H9 (cell line): ENCODE data around the gene PRICKLE3. TPM values are rescaled to one million over a fixed set of nuclear protein-coding genes. Genes with fewer than 3 reads are reported as not detected.

Experiments
- DNase-seq: peaks from one replicate; pipeline ENCODE4 v3.0.0-alpha.2; 2017
- H2AFZ ChIP-seq: one replicate; pipeline ENCODE4 v1.6.1; 2013; ENCODE audit warnings: mild to moderate bottlenecking, low read length, control low read depth, moderate library complexity
- H2AK5ac ChIP-seq: 2 replicates; pipeline ENCODE4 v1.6.1; 2013; ENCODE audit warnings: low read length, control low read depth, mixed read lengths; ENCODE audit not compliant: insufficient read length
- H2BK120ac ChIP-seq: one replicate; pipeline ENCODE4 v1.6.1; 2013; ENCODE audit warnings: low read depth, mild to moderate bottlenecking, low read length, control low read depth, inconsistent platforms; ENCODE audit not compliant: poor library complexity, severe bottlenecking
- H2BK12ac ChIP-seq: 2 replicates; pipeline ENCODE4 v1.6.1; 2013; ENCODE audit warnings: low read length, control low read depth, mixed read lengths, low read depth; ENCODE audit not compliant: insufficient read length
- H2BK15ac ChIP-seq: 2 replicates; pipeline ENCODE4 v1.6.1; 2013; ENCODE audit warnings: low read depth, low read length, control low read depth
- H2BK20ac ChIP-seq: one replicate; pipeline ENCODE4 v1.6.1; 2013; ENCODE audit warnings: low read depth, mild to moderate bottlenecking, low read length, control low read depth, inconsistent platforms; ENCODE audit not compliant: poor library complexity, severe bottlenecking
- H2BK5ac ChIP-seq: 2 replicates; pipeline ENCODE4 v1.6.1; 2013; ENCODE audit warnings: low read length, control low read depth, mixed read lengths; ENCODE audit not compliant: insufficient read length
- H3K14ac ChIP-seq: 2 replicates; pipeline ENCODE4 v1.6.1; 2013; ENCODE audit warnings: low read length, control low read depth; ENCODE audit not compliant: insufficient read depth
- H3K18ac ChIP-seq: 2 replicates; pipeline ENCODE4 v1.6.1; 2013; ENCODE audit warnings: low read depth, mild to moderate bottlenecking, mixed read lengths, low read length, control low read depth; ENCODE audit not compliant: insufficient read length
- H3K23ac ChIP-seq: 2 replicates; pipeline ENCODE4 v1.6.1; 2013; ENCODE audit warnings: low read length, control low read depth, mixed read lengths, low read depth; ENCODE audit not compliant: insufficient read length
- H3K23me2 ChIP-seq: 2 replicates; pipeline ENCODE4 v1.6.1; 2013; ENCODE audit warnings: low read depth, mild to moderate bottlenecking, mixed read lengths, low read length, control low read depth; ENCODE audit not compliant: insufficient read length, poor library complexity, severe bottlenecking
- H3K27ac ChIP-seq: 2 replicates; pipeline ENCODE4 v1.5.1; 2013; ENCODE audit warnings: low read length, control low read depth, mixed read lengths, low read depth; ENCODE audit not compliant: insufficient read length
- H3K27me3 ChIP-seq: 2 replicates; pipeline ENCODE4 v1.6.1; 2013; ENCODE audit warnings: low read length, control low read depth, inconsistent platforms; ENCODE audit not compliant: insufficient read depth
- H3K4ac ChIP-seq: 2 replicates; pipeline ENCODE4 v1.6.1; 2013; ENCODE audit warnings: low read depth, mild to moderate bottlenecking, control low read depth, inconsistent platforms, low read length, moderate library complexity
- H3K4me1 ChIP-seq: 2 replicates; pipeline ENCODE4 v1.6.1; 2013; ENCODE audit warnings: low read length, control low read depth, inconsistent platforms; ENCODE audit not compliant: insufficient read depth
- H3K4me2 ChIP-seq: 2 replicates; pipeline ENCODE4 v1.6.1; 2013; ENCODE audit warnings: low read length, control low read depth, mixed read lengths; ENCODE audit not compliant: insufficient read length, insufficient read depth
- H3K56ac ChIP-seq: 2 replicates; pipeline ENCODE4 v1.6.1; 2013; ENCODE audit warnings: low read depth, mild to moderate bottlenecking, mixed read lengths, low read length, control low read depth; ENCODE audit not compliant: insufficient read length
- H3K79me1 ChIP-seq: 2 replicates; pipeline ENCODE4 v1.6.1; 2013; ENCODE audit warnings: low read depth, mild to moderate bottlenecking, moderate library complexity, low read length, control low read depth, inconsistent platforms; ENCODE audit not compliant: insufficient read depth, poor library complexity, severe bottlenecking
- H3K79me2 ChIP-seq: 2 replicates; pipeline ENCODE4 v1.6.1; 2013; ENCODE audit warnings: low read length, control low read depth, inconsistent platforms; ENCODE audit not compliant: insufficient read depth
- H3K9ac ChIP-seq: 2 replicates; pipeline ENCODE4 v1.6.1; 2013; ENCODE audit warnings: low read length, control low read depth, mixed read lengths; ENCODE audit not compliant: insufficient read length; ENCODE audit errors: extremely low read depth
- H3K9me3 ChIP-seq: one replicate; pipeline ENCODE4 v1.6.1; 2013; ENCODE audit warnings: low read depth, low read length, inconsistent platforms; ENCODE audit not compliant: control insufficient read depth
- H3T11ph ChIP-seq: one replicate; pipeline ENCODE4 v1.6.1; 2013; ENCODE audit warnings: mild to moderate bottlenecking, low read length, control low read depth, inconsistent platforms
- H4K20me1 ChIP-seq: one replicate; pipeline ENCODE4 v1.6.1; 2013; ENCODE audit not compliant: control insufficient read depth, insufficient read length, insufficient read depth
- H4K5ac ChIP-seq: 2 replicates; pipeline ENCODE4 v1.6.1; 2013; ENCODE audit warnings: low read depth, mild to moderate bottlenecking, mixed read lengths, low read length, control low read depth; ENCODE audit not compliant: insufficient read length
- H4K8ac ChIP-seq: replicated peaks from 2 replicates; pipeline ENCODE4 v1.6.1; 2013; ENCODE audit warnings: low read length, control low read depth, mixed read lengths, low read depth; ENCODE audit not compliant: insufficient read length
- H4K91ac ChIP-seq: 2 replicates; pipeline ENCODE4 v1.6.1; 2013; ENCODE audit warnings: low read depth, mild to moderate bottlenecking, moderate library complexity, mixed read lengths, low read length, control low read depth; ENCODE audit not compliant: insufficient read length
- H3K27ac Mint-ChIP-seq, 3 experiments: 2 replicates in 2 of 3; 3 replicates in 1 of 3; pipeline ENCODE4 v1.8.0; 2020 to 2021; ENCODE audit warnings: mixed read lengths in 3 of 3, mild to moderate bottlenecking in 1 of 3, moderate library complexity in 1 of 3
- H3K27me3 Mint-ChIP-seq: 2 replicates; pipeline ENCODE4 v1.8.0; 2021; ENCODE audit warnings: low read depth, mild to moderate bottlenecking, moderate library complexity, mixed read lengths
- H3K36me3 Mint-ChIP-seq, 3 experiments: 2 replicates in 2 of 3; 3 replicates in 1 of 3; pipeline ENCODE4 v1.8.0; 2020 to 2021; ENCODE audit warnings: low read depth in 3 of 3, mixed read lengths in 3 of 3; ENCODE audit not compliant: insufficient read depth in 1 of 3
- H3K4me1 Mint-ChIP-seq, 2 experiments: 2 replicates each; pipeline ENCODE4 v1.8.0; 2020; ENCODE audit warnings: mixed read lengths in 2 of 2
- H3K4me3 Mint-ChIP-seq, 2 experiments: 2 replicates in 1 of 2; 3 replicates in 1 of 2; pipeline ENCODE4 v1.8.0; 2020 to 2021; ENCODE audit warnings: mild to moderate bottlenecking in 2 of 2, mixed read lengths in 2 of 2, moderate library complexity in 1 of 2
- H3K9me3 Mint-ChIP-seq, 2 experiments: 2 replicates in 1 of 2; 3 replicates in 1 of 2; pipeline ENCODE4 v1.8.0; 2020; ENCODE audit warnings: mild to moderate bottlenecking in 2 of 2, mixed read lengths in 2 of 2, moderate library complexity in 1 of 2
- WGBS: extraction: QIAGEN DNeasy Blood & Tissue Kit; methylation state at CpG from one replicate; pipeline ENCODE4 v1.1.7; 2013; ENCODE audit warnings: missing lambda C conversion rate, low lambda C conversion rate, mixed read lengths; ENCODE audit not compliant: insufficient read length; ENCODE audit errors: extremely low coverage; 5-methylcytosine and 5-hydroxymethylcytosine counted together
- total RNA-seq: library from RNA; stranded (reverse); gene quantifications from 2 replicates; pipeline ENCODE4 v1.2.1, GENCODE V29; 2021
- TF ChIP-seq, protein P1 (sequence below): fragments of 200-600 bp; sonication (generic); conservative IDR thresholded peaks from 3 replicates; pipeline ENCODE4 v1.8.0; 2021; ENCODE audit warnings: antibody characterized with exemption, mild to moderate bottlenecking

The PRICKLE3 gene
- total RNA-seq, 1 experiment from 2014 or later: 9.7 TPM

DNA sequence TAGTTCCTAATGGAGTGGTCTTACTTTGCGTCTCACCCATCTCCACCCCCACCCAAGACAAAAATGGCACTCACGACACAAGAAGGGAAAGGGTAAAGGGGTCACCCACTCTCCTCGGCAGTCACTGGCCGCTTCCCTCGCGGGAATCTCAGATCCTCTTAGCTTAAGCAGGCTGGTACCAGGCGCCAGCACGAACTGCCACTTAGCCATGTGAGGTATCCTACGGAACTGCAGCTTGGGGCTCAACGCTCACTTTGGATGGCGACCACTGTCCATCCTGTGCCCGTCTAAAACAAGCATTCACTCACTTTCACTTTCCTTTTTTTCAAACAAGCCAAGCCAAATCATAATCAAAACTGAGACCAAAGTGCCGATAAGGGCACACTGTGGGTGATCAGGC, 38.2 kb downstream of the PRICKLE3 start:
- Histone ChIP-seq H3K9me3 (peaks cover 11% of the 10 kb centered on the region), H3K27ac (no peak overlapping the region), H4K91ac (no peak overlapping the region), H3K4me2 (no peak overlapping the region), H3K23ac (no peak overlapping the region), H3K4me1 (no peaks in the 10 kb centered on the region), H3K4ac (no peak overlapping the region), H3K56ac (no peak overlapping the region), H3K14ac (no peak overlapping the region), H4K20me1 (no peaks in the 10 kb centered on the region), H2BK15ac (no peak overlapping the region), H4K5ac (no peak overlapping the region), H2BK5ac (no peak overlapping the region), H3K23me2 (no peaks in the 10 kb centered on the region), H4K8ac (no peak overlapping the region), H3K27me3 (no peaks in the 10 kb centered on the region), H3K18ac (no peak overlapping the region), H3K9ac (no peak overlapping the region), H3K79me1 (no peaks in the 10 kb centered on the region), H3T11ph (no peak overlapping the region), H2AFZ (no peak overlapping the region), H2BK20ac (no peak overlapping the region), H2AK5ac (no peak overlapping the region), H2BK12ac (no peak overlapping the region), H3K79me2 (no peaks in the 10 kb centered on the region), H2BK120ac (no peak overlapping the region)
- peaks cover 2 to 5% (median 4%) of the 10 kb centered on the region in 3 experiments; a peak in 4 of 7 replicates for H3K36me3 Mint-ChIP-seq
- H3K4me1 Mint-ChIP-seq: no peaks in the 10 kb centered on the region
- TF ChIP-seq, protein P1, sequence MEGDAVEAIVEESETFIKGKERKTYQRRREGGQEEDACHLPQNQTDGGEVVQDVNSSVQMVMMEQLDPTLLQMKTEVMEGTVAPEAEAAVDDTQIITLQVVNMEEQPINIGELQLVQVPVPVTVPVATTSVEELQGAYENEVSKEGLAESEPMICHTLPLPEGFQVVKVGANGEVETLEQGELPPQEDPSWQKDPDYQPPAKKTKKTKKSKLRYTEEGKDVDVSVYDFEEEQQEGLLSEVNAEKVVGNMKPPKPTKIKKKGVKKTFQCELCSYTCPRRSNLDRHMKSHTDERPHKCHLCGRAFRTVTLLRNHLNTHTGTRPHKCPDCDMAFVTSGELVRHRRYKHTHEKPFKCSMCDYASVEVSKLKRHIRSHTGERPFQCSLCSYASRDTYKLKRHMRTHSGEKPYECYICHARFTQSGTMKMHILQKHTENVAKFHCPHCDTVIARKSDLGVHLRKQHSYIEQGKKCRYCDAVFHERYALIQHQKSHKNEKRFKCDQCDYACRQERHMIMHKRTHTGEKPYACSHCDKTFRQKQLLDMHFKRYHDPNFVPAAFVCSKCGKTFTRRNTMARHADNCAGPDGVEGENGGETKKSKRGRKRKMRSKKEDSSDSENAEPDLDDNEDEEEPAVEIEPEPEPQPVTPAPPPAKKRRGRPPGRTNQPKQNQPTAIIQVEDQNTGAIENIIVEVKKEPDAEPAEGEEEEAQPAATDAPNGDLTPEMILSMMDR: no peak
- no peak for DNase-seq
- H3K27me3 Mint-ChIP-seq: no peaks in the 10 kb centered on the region; the same call in 1 of the 2 replicates
- peaks cover 55 to 59% of the 10 kb centered on the region in 2 experiments for H3K9me3 Mint-ChIP-seq
- WGBS: no CpG with 5 or more reads among the region's 13 CpGs
- no peak overlapping the region for H3K27ac Mint-ChIP-seq
- H3K4me3 Mint-ChIP-seq: no peak overlapping the region
